Measurements from ENCODE around the gene KNDC1.
"Not testable (repeated sequence)": the region's sequence is repeated elsewhere in the genome, so short reads cannot be mapped to it uniquely, and the experiment has no call there.

DNA sequence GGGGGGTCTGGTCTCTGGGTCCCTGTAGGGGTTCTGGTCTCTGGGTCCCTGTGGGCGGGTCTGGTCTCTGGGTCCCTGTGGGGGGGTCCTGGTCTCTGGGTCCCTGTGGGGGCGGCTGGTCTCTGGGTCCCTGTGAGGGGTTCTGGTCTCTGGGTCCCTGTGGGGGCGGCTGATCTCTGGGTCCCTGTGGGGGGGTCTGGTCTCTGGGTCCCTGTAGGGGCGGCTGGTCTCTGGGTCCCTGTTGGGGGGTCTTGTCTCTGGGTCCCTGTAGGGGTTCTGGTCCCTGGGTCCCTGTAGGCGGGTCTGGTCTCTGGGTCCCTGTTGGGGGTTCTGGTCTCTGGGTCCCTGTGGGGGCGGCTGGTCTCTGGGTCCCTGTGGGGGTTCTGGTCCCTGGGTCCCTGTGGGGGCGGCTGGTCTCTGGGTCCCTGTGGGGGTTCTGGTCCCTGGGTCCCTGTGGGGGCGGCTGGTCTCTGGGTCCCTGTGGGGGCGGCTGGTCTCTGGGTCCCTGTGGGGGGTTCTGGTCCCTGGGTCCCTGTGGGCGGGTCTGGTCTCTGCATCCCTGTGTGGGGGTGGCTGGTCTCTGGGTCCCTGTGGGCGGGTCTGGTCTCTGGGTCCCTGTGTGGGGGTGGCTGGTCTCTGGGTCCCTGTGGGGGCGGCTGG, 22.4 kb upstream of the KNDC1 start:
- not testable (repeated sequence) for TF ChIP-seq EZH2 (IDR thresholded peaks at IDR 0.05; ENCODE audit: borderline replicate concordance, low read length)
- TF ChIP-seq, protein P1, sequence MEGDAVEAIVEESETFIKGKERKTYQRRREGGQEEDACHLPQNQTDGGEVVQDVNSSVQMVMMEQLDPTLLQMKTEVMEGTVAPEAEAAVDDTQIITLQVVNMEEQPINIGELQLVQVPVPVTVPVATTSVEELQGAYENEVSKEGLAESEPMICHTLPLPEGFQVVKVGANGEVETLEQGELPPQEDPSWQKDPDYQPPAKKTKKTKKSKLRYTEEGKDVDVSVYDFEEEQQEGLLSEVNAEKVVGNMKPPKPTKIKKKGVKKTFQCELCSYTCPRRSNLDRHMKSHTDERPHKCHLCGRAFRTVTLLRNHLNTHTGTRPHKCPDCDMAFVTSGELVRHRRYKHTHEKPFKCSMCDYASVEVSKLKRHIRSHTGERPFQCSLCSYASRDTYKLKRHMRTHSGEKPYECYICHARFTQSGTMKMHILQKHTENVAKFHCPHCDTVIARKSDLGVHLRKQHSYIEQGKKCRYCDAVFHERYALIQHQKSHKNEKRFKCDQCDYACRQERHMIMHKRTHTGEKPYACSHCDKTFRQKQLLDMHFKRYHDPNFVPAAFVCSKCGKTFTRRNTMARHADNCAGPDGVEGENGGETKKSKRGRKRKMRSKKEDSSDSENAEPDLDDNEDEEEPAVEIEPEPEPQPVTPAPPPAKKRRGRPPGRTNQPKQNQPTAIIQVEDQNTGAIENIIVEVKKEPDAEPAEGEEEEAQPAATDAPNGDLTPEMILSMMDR (IDR thresholded peaks at IDR 0.05; ENCODE audit: low read length), result not testable (repeated sequence)
